Measurements from ENCODE around the gene TGFB1. TPM values are rescaled to one million over a fixed set of nuclear protein-coding genes. Genes with fewer than 3 reads are reported as not detected.

The TGFB1 gene
- total and polyA plus RNA-seq, 12 donors, result 9.7 to 44.9 (median 13.9) TPM

GRCh38 chr19:41341669-41342490 is 11.8 kb downstream of the TGFB1 start:
- DNase-seq (no peak), ATAC-seq (peak in 7 of 8 donors; percentile 22 to 50 (median 44))
- 90 to 93% methylated on average over 20 of the region's 20 CpGs for WGBS, 2 donors
- peak overlapping the region in 1 of 10 donors; percentile 53 for H3K27ac ChIP-seq
- peaks cover 0 to 29% (median 0%) of the 10 kb centered on the region in 9 donors for H3K4me1 ChIP-seq
- peak overlapping the region in 1 of 10 donors; percentile 7 for H3K4me3 ChIP-seq
- TF ChIP-seq, protein P1, sequence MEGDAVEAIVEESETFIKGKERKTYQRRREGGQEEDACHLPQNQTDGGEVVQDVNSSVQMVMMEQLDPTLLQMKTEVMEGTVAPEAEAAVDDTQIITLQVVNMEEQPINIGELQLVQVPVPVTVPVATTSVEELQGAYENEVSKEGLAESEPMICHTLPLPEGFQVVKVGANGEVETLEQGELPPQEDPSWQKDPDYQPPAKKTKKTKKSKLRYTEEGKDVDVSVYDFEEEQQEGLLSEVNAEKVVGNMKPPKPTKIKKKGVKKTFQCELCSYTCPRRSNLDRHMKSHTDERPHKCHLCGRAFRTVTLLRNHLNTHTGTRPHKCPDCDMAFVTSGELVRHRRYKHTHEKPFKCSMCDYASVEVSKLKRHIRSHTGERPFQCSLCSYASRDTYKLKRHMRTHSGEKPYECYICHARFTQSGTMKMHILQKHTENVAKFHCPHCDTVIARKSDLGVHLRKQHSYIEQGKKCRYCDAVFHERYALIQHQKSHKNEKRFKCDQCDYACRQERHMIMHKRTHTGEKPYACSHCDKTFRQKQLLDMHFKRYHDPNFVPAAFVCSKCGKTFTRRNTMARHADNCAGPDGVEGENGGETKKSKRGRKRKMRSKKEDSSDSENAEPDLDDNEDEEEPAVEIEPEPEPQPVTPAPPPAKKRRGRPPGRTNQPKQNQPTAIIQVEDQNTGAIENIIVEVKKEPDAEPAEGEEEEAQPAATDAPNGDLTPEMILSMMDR (IDR thresholded peaks at IDR 0.05), result no peak
- intact Hi-C loops (cut with DNase I), result no loop called here
- no peaks in the 10 kb centered on the region for H3K27me3 ChIP-seq
- no peaks in the 10 kb centered on the region for H3K9me3 ChIP-seq
- H3K36me3 ChIP-seq, result peaks cover 0 to 98% (median 20%) of the 10 kb centered on the region in 9 donors

DNA sequence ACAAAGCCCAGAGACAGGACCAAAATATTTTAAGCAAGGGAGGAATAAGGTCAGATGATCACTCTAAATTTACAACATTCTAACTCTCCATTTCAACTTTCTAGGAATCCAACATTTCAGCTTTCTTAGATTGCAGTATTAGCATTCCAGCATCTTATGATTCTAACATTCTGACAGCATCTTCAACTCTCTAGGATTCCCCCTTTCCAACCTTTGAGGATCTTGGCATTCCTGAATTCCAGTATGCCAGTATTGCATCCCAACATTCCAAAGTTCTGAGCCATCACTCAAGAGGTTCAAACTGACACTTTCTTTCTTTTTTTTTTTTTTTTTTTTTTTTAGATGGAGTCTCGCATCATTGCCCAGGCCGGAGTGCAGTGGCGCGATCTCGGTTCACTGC is 13.8 kb downstream of the TGFB1 start:
- Histone ChIP-seq H3K27me3 (no peaks in the 10 kb centered on the region), H3K4me3 (no peak overlapping the region), H3K4me1 (peaks cover 0 to 43% (median 8%) of the 10 kb centered on the region in 9 donors), H3K36me3 (peaks cover 0 to 98% (median 25%) of the 10 kb centered on the region in 9 donors), H3K27ac (no peak overlapping the region), H3K9me3 (no peaks in the 10 kb centered on the region)
- TF ChIP-seq, protein P1 (IDR thresholded peaks at IDR 0.05), result no peak
- intact Hi-C loops (cut with DNase I), result no loop called here
- ATAC-seq, result no peak
- DNase-seq, result no peak
- 96 to 97% methylated on average over 5 of the region's 5 CpGs for WGBS, 2 donors

GRCh38 chr19:41335467-41335866 is 18.3 kb downstream of the TGFB1 start:
- TF ChIP-seq, protein P1 (IDR thresholded peaks at IDR 0.05), result no peak
- Histone ChIP-seq H3K4me3 (no peak overlapping the region), H3K36me3 (peaks cover 0 to 96% (median 6%) of the 10 kb centered on the region in 9 donors), H3K4me1 (peaks cover 0 to 41% (median 11%) of the 10 kb centered on the region in 9 donors), H3K27me3 (no peaks in the 10 kb centered on the region), H3K9me3 (no peaks in the 10 kb centered on the region), H3K27ac (peak overlapping the region in 5 of 10 donors; percentile 30 to 79 (median 64))
- intact Hi-C loops (cut with DNase I), result no loop called here
- ATAC-seq (no peak), DNase-seq (no peak)
- 95 to 97% methylated on average over 10 of the region's 10 CpGs for WGBS, 2 donors

DNA sequence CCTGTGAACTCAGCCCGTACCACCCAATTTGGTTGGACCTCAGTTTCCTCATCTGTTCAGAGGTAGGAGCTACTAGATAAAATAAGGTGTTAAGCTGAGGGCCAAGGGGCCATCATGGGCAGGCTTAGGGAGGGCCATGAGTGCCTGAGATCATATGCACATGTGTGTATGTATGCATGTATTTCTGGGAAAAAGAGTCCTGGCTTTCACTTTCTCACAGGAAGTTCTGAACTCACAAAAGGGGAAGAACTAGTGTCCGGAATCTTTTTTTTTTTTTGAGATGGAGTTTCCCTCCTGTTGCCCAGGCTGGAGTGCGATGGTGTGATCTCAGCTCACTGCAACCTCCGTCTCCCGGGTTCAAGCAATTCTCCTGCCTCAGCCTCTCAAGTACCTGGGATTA is 18.9 kb downstream of the TGFB1 start:
- peak overlapping the region in 1 of 10 donors; percentile 14 for H3K4me3 ChIP-seq
- intact Hi-C loops (cut with DNase I), result no loop called here
- H3K27ac ChIP-seq, result peak overlapping the region in 6 of 10 donors; percentile 30 to 79 (median 65)
- H3K9me3 ChIP-seq, result no peaks in the 10 kb centered on the region
- ATAC-seq (peak in 7 of 8 donors; percentile 28 to 66 (median 48)), DNase-seq (no peak)
- H3K4me1 ChIP-seq, result peaks cover 0 to 48% (median 11%) of the 10 kb centered on the region in 9 donors
- no peaks in the 10 kb centered on the region for H3K27me3 ChIP-seq
- TF ChIP-seq, protein P1 (IDR thresholded peaks at IDR 0.05), result no peak
- WGBS, 2 donors, result 61 to 70% methylated on average over 5 of the region's 5 CpGs
- H3K36me3 ChIP-seq, result peaks cover 0 to 96% (median 5%) of the 10 kb centered on the region in 9 donors

Data from heart right ventricle (tissue), 16 donors.